Gastroesophageal sphincter (tissue), 3 donors: Measurements from ENCODE around the gene LIMCH1.

Source experiments
- EP300 ChIP-seq: sonication (generic); formaldehyde crosslinking; IDR thresholded peaks from one replicate; pipeline ENCODE4 v1.6.1; 2017; ENCODE audit warnings: antibody characterized with exemption, mild to moderate bottlenecking
- POLR2A ChIP-seq, 2 donors: fragments of 450-650 bp; IDR thresholded peaks; one replicate each; pipeline ENCODE4 v1.6.1; 2017; ENCODE audit warnings: antibody characterized with exemption in 2 of 2, mild to moderate bottlenecking in 2 of 2, moderate library complexity in 1 of 2
- TF ChIP-seq, protein P1 (sequence below), 4 experiments: fragments of 200-600 bp in 2 of 4; fragments of 450-650 bp in 2 of 4; sonication (generic) in 1 of 4; IDR thresholded peaks; one replicate each; pipeline ENCODE4 v1.5.1; 2017 to 2019; ENCODE audit warnings: antibody characterized with exemption in 4 of 4, mild to moderate bottlenecking in 2 of 4, moderate library complexity in 2 of 4

- TF ChIP-seq EP300 = no peak
- TF ChIP-seq, protein P1, sequence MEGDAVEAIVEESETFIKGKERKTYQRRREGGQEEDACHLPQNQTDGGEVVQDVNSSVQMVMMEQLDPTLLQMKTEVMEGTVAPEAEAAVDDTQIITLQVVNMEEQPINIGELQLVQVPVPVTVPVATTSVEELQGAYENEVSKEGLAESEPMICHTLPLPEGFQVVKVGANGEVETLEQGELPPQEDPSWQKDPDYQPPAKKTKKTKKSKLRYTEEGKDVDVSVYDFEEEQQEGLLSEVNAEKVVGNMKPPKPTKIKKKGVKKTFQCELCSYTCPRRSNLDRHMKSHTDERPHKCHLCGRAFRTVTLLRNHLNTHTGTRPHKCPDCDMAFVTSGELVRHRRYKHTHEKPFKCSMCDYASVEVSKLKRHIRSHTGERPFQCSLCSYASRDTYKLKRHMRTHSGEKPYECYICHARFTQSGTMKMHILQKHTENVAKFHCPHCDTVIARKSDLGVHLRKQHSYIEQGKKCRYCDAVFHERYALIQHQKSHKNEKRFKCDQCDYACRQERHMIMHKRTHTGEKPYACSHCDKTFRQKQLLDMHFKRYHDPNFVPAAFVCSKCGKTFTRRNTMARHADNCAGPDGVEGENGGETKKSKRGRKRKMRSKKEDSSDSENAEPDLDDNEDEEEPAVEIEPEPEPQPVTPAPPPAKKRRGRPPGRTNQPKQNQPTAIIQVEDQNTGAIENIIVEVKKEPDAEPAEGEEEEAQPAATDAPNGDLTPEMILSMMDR (IDR thresholded peaks at IDR 0.05) = no peak
- no peak for TF ChIP-seq POLR2A (IDR thresholded peaks at IDR 0.05)
Measured at GRCh38 chr4:41533680-41534079, 4.3 kb upstream of the LIMCH1 start.
